Fibroblast of pulmonary artery (primary cell): ENCODE measurements around the gene POLR2F.
A peak's percentile ranks its signal among the peaks of the same experiment; 100 is the strongest.

Experiments used
- DNase-seq: peaks from one replicate; pipeline ENCODE4 v3.0.0-alpha.2; 2010; ENCODE audit warnings: low read depth
- H3K4me3 ChIP-seq: replicated peaks from 2 replicates; pipeline ENCODE4 v1.5.1; 2011; ENCODE audit warnings: low read depth, mild to moderate bottlenecking, control low read depth, low read length, moderate library complexity
- TF ChIP-seq, protein P1 (sequence below): IDR thresholded peaks from 2 replicates; pipeline ENCODE4 v1.5.1; 2011; ENCODE audit warnings: mild to moderate bottlenecking, control low read depth, low read length, inconsistent platforms; ENCODE audit errors: missing control alignments

Gene POLR2F

DNA sequence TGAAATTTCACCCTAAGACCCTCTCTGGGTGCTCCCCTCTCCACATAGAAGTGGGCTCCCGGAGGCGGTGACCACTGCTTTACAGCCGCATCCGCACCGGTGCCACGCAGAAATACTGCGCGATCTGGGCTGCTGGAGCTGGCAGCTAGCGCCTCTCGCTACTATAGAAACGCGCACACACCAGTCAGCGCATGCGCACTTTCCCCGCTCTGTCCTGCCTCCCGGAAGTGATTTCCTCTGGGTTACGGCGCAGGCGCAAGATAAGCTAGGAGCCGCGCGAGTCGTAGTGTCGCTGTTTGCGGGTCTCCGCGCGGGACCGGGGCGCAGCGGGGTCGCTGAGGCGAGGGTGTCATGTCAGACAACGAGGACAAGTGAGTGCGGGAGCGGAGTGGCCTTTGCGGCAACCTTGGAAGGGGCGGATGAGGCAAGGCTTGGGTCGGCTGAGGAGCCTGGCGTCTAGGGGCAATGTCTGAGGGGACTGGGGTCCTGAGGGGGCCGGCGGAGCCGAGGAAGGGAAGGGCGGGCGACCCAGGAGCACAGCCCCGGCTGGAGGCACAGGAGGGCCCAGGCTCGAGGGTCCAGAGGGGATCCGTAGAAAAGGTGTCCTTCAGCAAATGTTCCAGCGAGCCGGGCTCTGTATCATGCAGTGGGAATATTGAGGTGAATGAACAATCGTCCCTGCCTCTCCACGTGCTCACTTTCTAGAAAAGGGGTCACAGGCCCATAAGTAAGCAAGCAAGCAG, at the start of gene POLR2F, which contains the start of gene C22orf23:
Gene POLR2F, plus strand, starts transcription at position 263 of the 743 bp plus-strand sequence. Its CDS starts 89 bp downstream, at position 352.
Gene C22orf23, minus strand, starts transcription at position 165 of the 743 bp plus-strand sequence. CDS start 452 bp downstream, outside the sequence.
- peak; percentile 96 for DNase-seq
- peak within 1 kb of the TSS; percentile 99 for H3K4me3 ChIP-seq
- TF ChIP-seq, protein P1, sequence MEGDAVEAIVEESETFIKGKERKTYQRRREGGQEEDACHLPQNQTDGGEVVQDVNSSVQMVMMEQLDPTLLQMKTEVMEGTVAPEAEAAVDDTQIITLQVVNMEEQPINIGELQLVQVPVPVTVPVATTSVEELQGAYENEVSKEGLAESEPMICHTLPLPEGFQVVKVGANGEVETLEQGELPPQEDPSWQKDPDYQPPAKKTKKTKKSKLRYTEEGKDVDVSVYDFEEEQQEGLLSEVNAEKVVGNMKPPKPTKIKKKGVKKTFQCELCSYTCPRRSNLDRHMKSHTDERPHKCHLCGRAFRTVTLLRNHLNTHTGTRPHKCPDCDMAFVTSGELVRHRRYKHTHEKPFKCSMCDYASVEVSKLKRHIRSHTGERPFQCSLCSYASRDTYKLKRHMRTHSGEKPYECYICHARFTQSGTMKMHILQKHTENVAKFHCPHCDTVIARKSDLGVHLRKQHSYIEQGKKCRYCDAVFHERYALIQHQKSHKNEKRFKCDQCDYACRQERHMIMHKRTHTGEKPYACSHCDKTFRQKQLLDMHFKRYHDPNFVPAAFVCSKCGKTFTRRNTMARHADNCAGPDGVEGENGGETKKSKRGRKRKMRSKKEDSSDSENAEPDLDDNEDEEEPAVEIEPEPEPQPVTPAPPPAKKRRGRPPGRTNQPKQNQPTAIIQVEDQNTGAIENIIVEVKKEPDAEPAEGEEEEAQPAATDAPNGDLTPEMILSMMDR = no peak

DNA sequence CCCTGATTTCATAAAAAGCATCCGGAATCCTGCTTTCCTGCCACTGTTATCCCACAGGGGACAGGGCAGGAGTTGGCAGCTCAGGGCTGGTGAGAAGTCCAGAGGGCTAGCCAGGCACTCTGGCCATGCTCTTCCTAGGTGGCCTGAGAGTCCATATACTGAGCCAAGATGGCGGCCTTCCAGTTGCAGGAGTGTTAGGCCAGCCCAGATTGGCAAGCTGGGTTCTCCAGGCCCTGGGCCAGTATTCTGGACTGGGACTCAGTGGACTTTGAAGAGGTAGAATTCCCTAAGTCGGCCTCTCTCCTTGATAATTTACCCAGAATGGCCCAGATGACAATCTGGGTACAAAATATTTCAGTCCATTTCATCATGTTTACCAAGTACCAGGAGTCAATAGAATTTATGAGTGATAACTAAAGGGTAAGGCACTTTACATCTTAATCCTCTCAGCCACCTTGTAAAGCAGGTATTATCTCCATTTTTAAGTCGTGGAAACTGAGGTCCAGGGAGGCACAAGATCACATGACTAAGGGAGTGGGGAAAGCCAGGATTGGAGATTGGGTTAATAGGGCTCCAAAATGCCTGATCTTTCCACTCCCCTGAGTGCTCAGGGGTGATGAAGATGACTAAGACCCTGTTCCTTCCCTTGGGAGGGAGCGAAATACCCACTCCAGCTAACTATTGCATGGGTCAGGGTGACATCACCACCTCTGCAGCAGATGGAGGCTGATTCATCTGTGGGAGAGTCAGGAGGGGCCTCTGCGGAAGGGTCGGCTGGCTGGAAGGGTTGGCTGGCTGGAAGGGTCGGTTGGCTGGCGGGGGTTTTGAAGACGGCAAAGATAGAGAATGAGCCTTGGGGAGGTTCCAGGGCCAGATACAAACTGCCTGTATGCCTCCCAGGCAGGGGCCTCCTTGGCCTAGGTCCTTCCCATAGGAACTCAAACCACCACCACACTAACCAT, 48.6 kb upstream of the POLR2F start:
- peak overlapping the region; percentile 45 for H3K4me3 ChIP-seq
- TF ChIP-seq, protein P1 = no peak
- DNase-seq = peak; percentile 98

DNA sequence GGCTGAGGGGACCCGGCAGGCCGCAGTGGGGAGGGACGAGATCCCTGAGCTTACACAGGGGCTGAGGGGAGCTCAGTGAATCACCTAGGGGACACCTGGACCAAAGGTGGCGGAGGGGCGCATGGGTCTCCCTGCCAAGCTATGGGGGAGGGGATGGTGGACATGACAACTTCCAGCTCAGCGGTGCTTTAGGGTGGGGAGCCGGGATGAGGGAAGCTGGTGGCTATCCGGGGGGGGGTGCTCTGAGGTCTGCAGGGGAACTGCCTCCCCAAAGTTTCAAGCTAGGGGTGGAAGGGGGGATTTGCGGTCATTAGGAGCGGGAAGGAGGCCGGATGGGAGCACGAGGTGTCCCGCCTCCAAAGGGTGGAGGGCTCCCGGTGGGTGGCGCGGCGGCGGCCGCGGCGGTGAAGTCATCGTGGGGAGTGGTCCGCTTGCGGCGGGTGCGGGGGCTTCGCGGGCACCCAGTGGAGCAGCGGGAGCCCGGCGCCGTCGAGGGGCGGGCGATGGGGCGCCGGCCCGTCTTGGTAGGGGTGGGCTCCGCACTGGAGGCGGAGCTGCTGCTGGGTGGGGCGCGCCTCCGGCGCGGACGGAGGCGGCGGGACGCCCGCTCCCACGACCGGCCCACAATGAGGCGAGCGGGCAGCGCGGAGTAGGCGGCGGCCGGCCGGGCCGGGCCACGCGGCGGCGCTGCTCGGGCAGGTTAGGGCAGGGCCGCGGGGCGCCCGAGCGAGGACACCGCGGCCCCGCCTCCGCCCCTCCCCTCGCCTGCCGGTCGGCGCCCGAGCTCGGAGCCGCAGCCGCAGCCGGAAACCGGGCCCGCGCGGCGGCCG, 47.8 kb upstream of the POLR2F start, which contains the start of gene MICALL1:
Gene MICALL1, plus strand, starts transcription at position 764 of the 830 bp plus-strand sequence. CDS start 126 bp downstream, outside the sequence.
- TF ChIP-seq, protein P1 = no peak
- peak; percentile 70 for DNase-seq
- peak within 1 kb of the TSS; percentile 74 for H3K4me3 ChIP-seq

DNA sequence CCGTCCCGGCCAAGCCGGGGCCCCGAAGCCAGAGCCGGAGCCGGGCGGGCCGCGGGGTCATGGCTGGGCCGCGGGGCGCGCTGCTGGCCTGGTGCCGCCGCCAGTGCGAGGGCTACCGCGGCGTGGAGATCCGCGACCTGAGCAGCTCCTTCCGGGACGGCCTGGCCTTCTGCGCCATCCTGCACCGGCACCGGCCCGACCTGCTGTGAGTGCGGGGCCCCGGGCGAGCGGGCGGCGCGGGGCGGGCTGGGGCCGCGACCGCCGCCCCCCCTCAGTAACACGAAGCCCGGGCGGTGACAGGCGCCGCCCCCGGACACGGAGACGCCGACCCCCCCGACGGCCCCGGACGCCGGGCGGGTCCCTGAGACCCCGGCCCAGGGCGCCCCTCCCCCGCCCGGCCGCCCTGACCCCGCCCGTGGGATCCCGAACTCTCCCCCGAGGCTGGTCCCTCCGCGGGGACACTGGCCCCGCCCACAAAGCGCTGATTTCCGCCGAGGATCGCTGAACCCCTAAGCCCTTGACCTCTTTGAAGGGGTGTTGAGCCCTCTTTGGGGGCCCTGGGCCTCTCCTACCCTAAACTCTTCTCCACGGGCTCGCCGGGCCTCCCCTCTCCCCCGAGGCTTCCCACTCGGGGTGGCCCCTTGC, 47.0 kb upstream of the POLR2F start:
- TF ChIP-seq, protein P1 = no peak
- no peak for DNase-seq
- H3K4me3 ChIP-seq = peak overlapping the region; percentile 74

DNA sequence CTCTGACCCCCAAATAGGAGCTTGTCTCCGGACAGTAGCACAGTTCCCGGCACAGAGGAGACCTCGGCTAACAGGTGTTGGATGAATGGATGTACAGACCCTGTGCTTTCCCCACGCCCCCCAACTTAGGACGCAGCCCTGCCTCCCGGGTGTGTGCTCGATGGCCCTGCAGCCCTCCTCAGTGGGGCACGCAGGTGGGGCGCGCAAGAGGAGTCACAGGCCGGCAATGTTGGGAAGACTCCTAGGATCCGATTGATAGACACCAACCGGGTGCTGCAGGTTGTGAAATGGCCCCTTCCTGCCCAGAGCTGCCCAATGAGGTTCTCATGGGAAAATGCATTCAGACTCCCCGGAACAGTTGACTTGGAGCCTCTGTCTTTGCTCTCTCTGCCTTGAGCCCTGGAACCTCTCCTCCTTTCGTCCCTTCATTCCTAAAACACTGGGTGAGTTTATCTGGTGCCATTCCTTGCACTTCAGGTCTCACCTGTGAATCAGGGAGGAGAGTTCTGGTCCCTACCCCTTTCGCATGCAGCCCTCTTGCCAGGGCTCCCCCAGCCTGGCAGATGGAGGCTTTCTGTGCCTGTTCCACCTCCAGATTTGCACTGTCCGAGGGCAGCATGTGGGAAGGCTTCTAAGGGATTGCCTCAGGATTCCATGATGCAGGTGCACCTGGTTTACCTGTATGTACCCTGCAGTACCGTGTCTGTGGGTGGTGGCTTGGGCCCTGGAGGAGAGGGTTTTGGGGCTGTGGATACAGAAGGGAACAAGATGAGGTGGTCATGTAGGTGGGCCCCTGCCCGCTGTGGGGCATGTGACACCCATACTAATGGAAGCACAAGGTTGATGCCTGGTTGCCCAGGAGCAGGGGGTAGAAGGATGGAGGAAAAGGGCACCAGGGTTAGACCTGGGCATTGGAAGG, 46.2 kb upstream of the POLR2F start:
- TF ChIP-seq, protein P1 = no peak
- H3K4me3 ChIP-seq = peak overlapping the region; percentile 74
- DNase-seq = peak; percentile 41
